Natural killer cell (primary cell): Measurements from ENCODE around the gene CFAP99. TPM values are rescaled to one million over a fixed set of nuclear protein-coding genes. Genes with fewer than 3 reads are reported as not detected.

ENCODE experiments used
- ATAC-seq, 3 donors: fragments of 150-1000 bp in 2 of 3; fragments of 200-7000 bp in 1 of 3; cut with Tn5 transposase; 1 replicate in 1 of 3; 2 replicates in 2 of 3; pipeline ENCODE4 v1.10.0; 2021; ENCODE audit warnings: mild to moderate bottlenecking in 2 of 3, moderate library complexity in 2 of 3
- DNase-seq, 2 donors: peaks; one replicate each; pipeline versions ENCODE4 v3.0.0 to v3.0.0-alpha.2; 2013 to 2021; ENCODE audit warnings: mixed read lengths in 1 of 2
- H3K27ac ChIP-seq: one replicate; pipeline ENCODE4 v1.5.1; 2013; ENCODE audit warnings: mild to moderate bottlenecking, low read length
- H3K27me3 ChIP-seq: one replicate; pipeline ENCODE4 v1.6.1; 2013; ENCODE audit warnings: low read length; ENCODE audit not compliant: control insufficient read depth, insufficient read depth
- H3K36me3 ChIP-seq: one replicate; pipeline ENCODE4 v1.6.1; 2013; ENCODE audit warnings: low read length; ENCODE audit not compliant: control insufficient read depth, insufficient read depth
- H3K4me1 ChIP-seq: one replicate; pipeline ENCODE4 v1.6.1; 2013; ENCODE audit warnings: low read length; ENCODE audit not compliant: control insufficient read depth, insufficient read depth
- H3K4me3 ChIP-seq: one replicate; pipeline ENCODE4 v1.5.1; 2013; ENCODE audit warnings: low read length
- H3K9me3 ChIP-seq: one replicate; pipeline ENCODE4 v1.6.1; 2013; ENCODE audit warnings: low read length; ENCODE audit not compliant: control insufficient read depth, insufficient read depth
- H3K27ac Mint-ChIP-seq, 2 donors: one replicate each; pipeline ENCODE4 v1.8.0; 2022; ENCODE audit warnings: mild to moderate bottlenecking in 2 of 2, mixed read lengths in 2 of 2, moderate library complexity in 1 of 2
- H3K27me3 Mint-ChIP-seq, 2 donors: one replicate each; pipeline ENCODE4 v1.8.0; 2022; ENCODE audit warnings: low read depth in 2 of 2, mixed read lengths in 2 of 2
- H3K36me3 Mint-ChIP-seq: one replicate; pipeline ENCODE4 v1.8.0; 2022; ENCODE audit warnings: mixed read lengths
- H3K4me1 Mint-ChIP-seq, 2 donors: one replicate each; pipeline ENCODE4 v1.8.0; 2022; ENCODE audit warnings: mixed read lengths in 2 of 2
- H3K4me3 Mint-ChIP-seq: one replicate; pipeline ENCODE4 v1.8.0; 2022; ENCODE audit warnings: mild to moderate bottlenecking, moderate library complexity, mixed read lengths
- H3K9me3 Mint-ChIP-seq, 2 donors: one replicate each; pipeline ENCODE4 v1.8.0; 2022; ENCODE audit warnings: mixed read lengths in 2 of 2
- WGBS: methylation state at CpG from one replicate; pipeline ENCODE4 v1.1.7; 2013; ENCODE audit warnings: missing lambda C conversion rate; ENCODE audit not compliant: insufficient coverage; 5-methylcytosine and 5-hydroxymethylcytosine counted together
- intact Hi-C: fragments of 100-400 bp; cut with micrococcal nuclease; formaldehyde crosslinking; loops from one replicate; pipeline ENCODE4 v1.14.2; 2022
- total RNA-seq, 4 donors: library from RNA; stranded (reverse); fragments of 120-200 nt in 1 of 4; gene quantifications; one replicate each; pipeline versions ENCODE4 v1.2.3 to v1.2.4, GENCODE V29; 2013 to 2022
- TF ChIP-seq, protein P1 (sequence below): fragments of 200-600 bp; IDR thresholded peaks from one replicate; pipeline ENCODE4 v1.8.0; 2022; ENCODE audit warnings: antibody characterized with exemption

The CFAP99 gene
- total RNA-seq, result not detected
- total RNA-seq (2013), result 0.09 TPM

DNA sequence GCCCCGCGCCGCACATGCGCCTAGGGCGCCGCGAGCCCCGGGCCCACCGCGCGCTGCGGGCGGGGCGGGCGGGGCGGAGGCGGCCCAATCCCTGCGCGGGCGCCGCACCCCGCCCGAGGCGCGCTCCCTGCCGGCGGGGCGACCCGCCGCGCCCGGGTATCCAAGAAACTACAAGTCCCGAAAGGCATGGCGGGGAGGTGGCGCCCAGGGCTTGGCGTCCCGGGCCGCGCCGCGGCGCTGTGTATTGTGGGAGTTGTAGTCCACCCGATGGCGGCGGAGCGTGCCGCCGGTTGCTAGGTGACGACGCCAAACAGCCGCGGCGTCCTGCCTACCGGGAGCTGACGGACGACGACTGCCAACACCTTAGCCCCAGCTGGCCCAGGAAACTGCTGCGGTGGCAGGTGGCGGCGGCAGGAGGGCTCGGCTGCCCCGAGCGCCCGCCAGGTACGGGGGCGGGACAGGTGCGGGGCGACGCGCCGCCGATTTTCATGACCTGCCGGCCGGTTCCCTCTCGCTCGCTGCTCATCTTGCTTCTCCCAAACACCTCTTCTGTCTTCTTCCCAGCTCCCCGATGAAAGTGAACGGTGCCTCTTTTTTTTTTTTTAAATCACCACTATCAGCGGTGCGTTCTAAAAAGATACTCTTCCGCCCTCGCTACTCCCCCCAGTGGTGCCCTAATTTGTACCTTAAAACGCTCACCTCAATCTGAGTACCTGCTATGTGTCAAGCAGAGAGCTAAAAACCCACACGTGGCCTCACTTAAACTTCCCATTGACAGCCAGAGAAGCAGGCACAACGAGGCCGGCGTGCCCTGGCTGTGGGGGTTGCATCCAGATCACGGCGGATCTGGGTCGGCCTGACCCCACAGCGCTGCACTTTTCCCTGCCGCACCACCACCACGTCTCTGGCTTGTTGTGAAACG is at the start of gene CFAP99:
TSS of gene CFAP99 (plus strand) at position 306 of the 922 bp plus-strand sequence.
- ATAC-seq (peak; percentile 85 to 97 (median 89)), DNase-seq (peak; percentile 91 to 99)
- Histone ChIP-seq H3K4me3 (peak within 1 kb of the TSS; percentile 36), H3K4me1 (peaks cover 41% of the 10 kb centered on the region), H3K27me3 (peaks cover 25% of the 10 kb centered on the region), H3K9me3 (no peaks in the 10 kb centered on the region), H3K27ac (peak within 1 kb of the TSS; percentile 78), H3K36me3 (no peaks in the 10 kb centered on the region)
- no peaks in the 10 kb centered on the region for H3K9me3 Mint-ChIP-seq
- intact Hi-C loops, result loop anchor here (1.0 to 2.0 kb wide), 2 partner anchors 177 to 544 kb away; partner anchors contain the start of genes GRK4, HAUS3, NOP14 and POLN
- under 1% methylated on average over 94 of the region's 94 CpGs for WGBS
- peaks cover 16 to 20% of the 10 kb centered on the region in 2 donors for H3K27me3 Mint-ChIP-seq
- H3K4me1 Mint-ChIP-seq, result peaks cover 41 to 48% of the 10 kb centered on the region in 2 donors
- TF ChIP-seq, protein P1, sequence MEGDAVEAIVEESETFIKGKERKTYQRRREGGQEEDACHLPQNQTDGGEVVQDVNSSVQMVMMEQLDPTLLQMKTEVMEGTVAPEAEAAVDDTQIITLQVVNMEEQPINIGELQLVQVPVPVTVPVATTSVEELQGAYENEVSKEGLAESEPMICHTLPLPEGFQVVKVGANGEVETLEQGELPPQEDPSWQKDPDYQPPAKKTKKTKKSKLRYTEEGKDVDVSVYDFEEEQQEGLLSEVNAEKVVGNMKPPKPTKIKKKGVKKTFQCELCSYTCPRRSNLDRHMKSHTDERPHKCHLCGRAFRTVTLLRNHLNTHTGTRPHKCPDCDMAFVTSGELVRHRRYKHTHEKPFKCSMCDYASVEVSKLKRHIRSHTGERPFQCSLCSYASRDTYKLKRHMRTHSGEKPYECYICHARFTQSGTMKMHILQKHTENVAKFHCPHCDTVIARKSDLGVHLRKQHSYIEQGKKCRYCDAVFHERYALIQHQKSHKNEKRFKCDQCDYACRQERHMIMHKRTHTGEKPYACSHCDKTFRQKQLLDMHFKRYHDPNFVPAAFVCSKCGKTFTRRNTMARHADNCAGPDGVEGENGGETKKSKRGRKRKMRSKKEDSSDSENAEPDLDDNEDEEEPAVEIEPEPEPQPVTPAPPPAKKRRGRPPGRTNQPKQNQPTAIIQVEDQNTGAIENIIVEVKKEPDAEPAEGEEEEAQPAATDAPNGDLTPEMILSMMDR, result peak; percentile 26
- H3K27ac Mint-ChIP-seq, result peak within 1 kb of the TSS; percentile 87 to 88
- no peaks in the 10 kb centered on the region for H3K36me3 Mint-ChIP-seq
- H3K4me3 Mint-ChIP-seq, result peak within 1 kb of the TSS; percentile 92

DNA sequence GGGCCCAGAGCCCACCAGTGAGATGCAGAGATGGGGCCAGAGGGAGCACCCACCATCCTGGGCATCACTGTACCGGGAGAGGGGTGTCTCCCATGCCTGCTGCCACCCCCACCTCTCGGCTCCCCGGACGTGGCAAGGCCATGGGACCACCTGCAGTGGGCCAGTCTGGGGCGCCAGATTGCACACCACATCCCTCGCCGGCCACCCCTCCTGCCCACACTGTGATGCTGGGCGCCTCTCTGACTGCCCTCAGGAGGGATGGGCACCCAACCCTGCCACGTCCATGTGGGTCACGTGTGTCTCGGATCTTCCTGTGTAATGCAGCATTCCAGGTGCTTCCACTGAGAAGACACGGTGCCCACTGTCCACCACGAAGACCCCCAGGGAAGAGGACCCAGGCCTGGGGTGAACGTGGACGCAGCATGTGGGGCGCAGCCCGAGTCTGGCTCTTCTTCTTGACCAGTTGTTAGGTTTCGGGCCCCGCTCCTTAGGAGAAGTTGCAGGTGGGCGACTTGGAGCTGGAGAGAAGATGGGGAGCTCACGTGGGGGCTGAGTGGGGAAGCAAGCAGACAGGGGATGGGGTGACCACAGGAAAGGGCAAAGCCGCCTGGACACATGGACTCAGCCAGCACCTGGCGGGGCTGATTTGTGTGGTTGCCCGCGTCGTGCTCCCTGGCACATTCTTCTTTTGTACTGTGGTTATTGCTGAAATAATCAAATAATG is 48.0 kb upstream of the CFAP99 start:
- ATAC-seq (no peak), DNase-seq (no peak)
- no peaks in the 10 kb centered on the region for H3K27me3 Mint-ChIP-seq
- intact Hi-C loops, result no loop called here
- 82% methylated on average over 26 of the region's 26 CpGs for WGBS
- H3K4me3 ChIP-seq, result no peak overlapping the region
- peaks cover 5% of the 10 kb centered on the region for H3K9me3 ChIP-seq
- no peaks in the 10 kb centered on the region for H3K27me3 ChIP-seq
- H3K27ac Mint-ChIP-seq, result no peak overlapping the region
- TF ChIP-seq, protein P1, result no peak
- no peak overlapping the region for H3K27ac ChIP-seq
- no peaks in the 10 kb centered on the region for H3K36me3 Mint-ChIP-seq
- peaks cover 0 to 3% of the 10 kb centered on the region in 2 donors for H3K9me3 Mint-ChIP-seq
- H3K4me3 Mint-ChIP-seq, result no peak overlapping the region
- H3K4me1 Mint-ChIP-seq, result peaks cover 0 to 16% of the 10 kb centered on the region in 2 donors
- no peaks in the 10 kb centered on the region for H3K36me3 ChIP-seq
- no peaks in the 10 kb centered on the region for H3K4me1 ChIP-seq

DNA sequence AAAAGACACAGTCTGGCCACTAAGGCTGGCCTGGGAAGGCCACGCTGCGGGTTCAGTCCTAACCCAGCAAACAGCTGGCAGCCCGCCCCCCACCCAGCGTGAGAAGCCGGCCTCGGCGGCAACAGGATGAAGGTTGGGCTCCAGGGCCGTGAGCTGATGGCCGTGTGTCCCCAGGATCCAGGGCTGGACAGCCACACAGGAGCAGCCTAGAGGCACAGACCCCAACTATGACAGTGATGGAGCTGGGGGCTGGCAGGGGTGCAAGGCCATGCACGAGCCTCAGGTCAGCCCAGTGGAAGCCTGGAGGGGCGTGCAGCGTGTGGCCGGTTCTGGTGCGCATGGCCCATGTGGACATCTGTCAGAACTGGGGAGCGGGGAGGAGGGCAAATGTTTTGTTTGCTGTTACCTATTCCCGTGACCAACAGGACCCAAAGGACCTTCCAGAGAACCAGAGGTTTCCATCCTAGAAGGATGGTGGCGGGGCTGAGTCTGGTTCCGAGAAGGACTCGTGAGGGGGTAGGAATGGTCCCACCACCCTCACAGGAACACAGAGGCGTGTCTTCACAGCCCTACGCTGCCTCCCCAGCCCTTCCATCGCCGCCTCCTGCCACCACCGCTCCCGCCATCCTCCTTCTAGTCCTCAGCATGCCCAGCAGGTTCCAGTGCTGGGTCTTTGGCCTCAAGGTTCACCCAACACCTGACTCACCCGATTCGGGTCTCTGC is 46.8 kb upstream of the CFAP99 start:
- no peak overlapping the region for H3K4me3 Mint-ChIP-seq
- Histone ChIP-seq H3K27me3 (no peaks in the 10 kb centered on the region), H3K36me3 (no peaks in the 10 kb centered on the region), H3K9me3 (peaks cover 5% of the 10 kb centered on the region), H3K4me3 (no peak overlapping the region), H3K27ac (no peak overlapping the region), H3K4me1 (no peaks in the 10 kb centered on the region)
- no peaks in the 10 kb centered on the region for H3K36me3 Mint-ChIP-seq
- DNase-seq, result no peak
- peaks cover 0 to 16% of the 10 kb centered on the region in 2 donors for H3K4me1 Mint-ChIP-seq
- TF ChIP-seq, protein P1, result no peak
- peak overlapping the region in 1 of 2 donors; percentile 22 for H3K27ac Mint-ChIP-seq
- no peaks in the 10 kb centered on the region for H3K27me3 Mint-ChIP-seq
- ATAC-seq, result no peak
- intact Hi-C loops, result no loop called here
- WGBS, result 87% methylated on average over 27 of the region's 27 CpGs
- H3K9me3 Mint-ChIP-seq, result peaks cover 0 to 3% of the 10 kb centered on the region in 2 donors
